Posterior vena cava (tissue), 2 donors: Measurements from ENCODE around the gene RSPRY1. TPM values are rescaled to one million over a fixed set of nuclear protein-coding genes. Genes with fewer than 3 reads are reported as not detected.

Source experiments
- DNase-seq: peaks from one replicate; pipeline ENCODE4 v3.0.0-alpha.2; 2020; ENCODE audit warnings: low spot score
- intact Hi-C, 2 donors: fragments of 100-400 bp; cut with DNase I; formaldehyde crosslinking; loops; one replicate each; pipeline versions ENCODE4 v1.14.1 to v1.14.2; 2022 to 2023
- total RNA-seq, 2 donors: library from RNA; stranded (reverse); fragmentation: NEBNext Ultra II Directional; extraction: Animal tissue kit (Norgen Biotek cat#: 25700); gene quantifications; one replicate each; pipeline ENCODE4 v1.2.1, GENCODE V29; 2021
- donor health status: DM: yes; HTN: yes; CAD: no.
- donor health status: DM: yes; HTN: yes; CAD: no.

RSPRY1 gene
- total RNA-seq, 2 donors from 2014 or later: 26.8 to 27.6 TPM

GRCh38 chr16:57150682-57151330, 35.3 kb upstream of the RSPRY1 start:
- DNase-seq: peak; percentile 46
- intact Hi-C loops: loop anchor here in 1 of 2 donors (10.0 kb wide), 1 partner anchor 56 kb away; the partner anchor contains the start of gene CPNE2

DNA sequence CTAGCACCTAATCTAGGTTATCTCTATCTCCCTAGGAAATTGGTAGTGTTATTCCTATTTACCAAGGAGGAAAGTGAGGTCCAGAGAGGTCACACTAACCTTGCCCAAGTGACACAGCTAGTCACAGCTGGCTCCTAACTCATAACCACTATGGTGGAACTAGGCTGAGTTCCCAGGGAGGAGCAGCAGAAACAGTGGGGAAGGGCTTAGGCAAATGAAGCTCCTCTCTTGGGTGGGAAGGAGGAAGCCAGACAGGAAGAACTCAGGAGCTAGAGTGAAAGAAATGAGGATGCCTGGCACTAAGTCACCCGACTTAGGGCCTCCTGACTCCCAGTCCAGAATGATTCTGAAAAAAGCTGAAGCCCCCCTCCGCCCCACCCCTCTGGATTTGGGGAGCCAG, 34.8 kb upstream of the RSPRY1 start:
- DNase-seq: peak; percentile 24
- intact Hi-C loops: loop anchor here in 1 of 2 donors (10.0 kb wide), 1 partner anchor 57 kb away; the partner anchor contains the start of gene CPNE2

- DNase-seq: no peak
- intact Hi-C loops: loop anchor here in 1 of 2 donors (10.0 kb wide), 1 partner anchor 58 kb away; the partner anchor contains the start of gene CPNE2
Measured at GRCh38 chr16:57152096-57153093, 33.7 kb upstream of the RSPRY1 start.

DNA sequence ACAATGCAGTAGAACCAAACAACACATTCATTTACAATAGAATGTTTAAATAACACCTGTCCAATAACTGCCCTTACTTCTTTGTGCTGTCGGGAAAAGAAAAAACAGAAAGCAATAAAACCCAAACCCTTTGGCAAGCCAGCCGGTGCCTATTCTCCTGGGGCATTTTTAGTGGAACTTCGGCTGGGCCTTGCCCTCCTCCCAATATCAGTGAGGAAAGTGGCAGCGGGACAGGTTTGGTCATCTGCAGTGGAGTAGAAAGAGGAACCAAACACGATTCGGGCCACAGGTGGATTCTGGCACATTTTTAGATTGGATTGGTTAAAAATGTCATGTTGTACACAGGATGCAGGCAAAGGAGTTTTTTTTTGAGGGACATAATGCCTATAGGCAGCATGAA, 32.3 kb upstream of the RSPRY1 start:
- DNase-seq: no peak
- intact Hi-C loops: loop anchor here in 1 of 2 donors (10.0 kb wide), 1 partner anchor 59 kb away; the partner anchor contains the start of gene CPNE2

DNA sequence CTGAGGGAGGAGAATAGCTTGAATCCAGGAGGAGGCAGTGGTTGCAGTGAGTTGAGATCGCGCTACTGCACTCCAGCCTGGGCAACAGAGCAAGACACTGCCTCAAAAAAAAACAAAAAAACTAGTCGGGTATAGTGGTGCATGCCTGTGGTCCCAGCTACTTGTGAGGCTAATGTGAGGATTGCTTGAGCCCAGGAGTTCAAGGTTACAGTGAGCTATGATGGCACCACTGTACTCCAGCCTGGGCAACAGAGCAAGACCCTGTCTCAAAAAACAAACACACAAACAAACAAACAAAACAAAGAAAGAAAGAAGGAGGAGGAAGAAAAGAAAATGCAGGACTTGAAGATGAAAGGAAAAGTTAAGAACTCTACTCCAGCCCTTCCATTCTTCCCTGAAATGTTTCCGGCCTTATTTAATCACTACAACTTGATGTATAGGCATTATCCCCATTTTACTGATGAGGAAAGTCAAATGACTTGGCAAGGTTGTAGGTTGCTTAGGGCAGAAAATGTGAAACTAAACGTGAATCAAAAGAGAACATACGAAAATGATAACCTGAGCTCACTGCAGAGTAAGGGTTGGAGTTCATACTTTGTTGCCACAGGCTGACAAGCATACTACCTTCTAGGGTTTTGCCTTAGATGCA, 30.3 kb upstream of the RSPRY1 start:
- intact Hi-C loops: loop anchor here in 1 of 2 donors (10.0 kb wide), 1 partner anchor 61 kb away; the partner anchor contains the start of gene CPNE2
- DNase-seq: no peak

DNA sequence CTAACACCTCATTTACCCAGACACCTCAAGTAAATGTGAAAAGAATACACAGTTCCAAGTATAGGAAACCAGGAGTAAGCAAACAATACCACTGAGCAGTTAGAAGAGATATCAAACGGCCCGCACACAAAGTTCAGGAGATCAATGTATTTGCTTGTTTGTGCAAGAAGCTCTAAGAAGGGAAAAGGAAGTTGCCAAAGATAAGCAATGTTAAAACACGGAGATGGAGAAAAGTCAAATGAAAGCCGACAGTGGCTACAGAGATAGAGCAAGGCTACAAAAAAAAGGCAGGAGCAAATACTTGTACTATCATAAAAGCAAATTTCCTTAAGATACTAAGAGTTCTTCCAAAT, 29.8 kb upstream of the RSPRY1 start:
- no peak for DNase-seq
- intact Hi-C loops: loop anchor here in 1 of 2 donors (10.0 kb wide), 1 partner anchor 62 kb away; the partner anchor contains the start of gene CPNE2

- no peak for DNase-seq
- intact Hi-C loops: loop anchor here in 1 of 2 donors (10.0 kb wide), 1 partner anchor 63 kb away; the partner anchor contains the start of gene CPNE2
Measured at GRCh38 chr16:57157533-57157932, 28.6 kb upstream of the RSPRY1 start.

- DNase-seq: no peak
- intact Hi-C loops: loop anchor here in 1 of 2 donors (10.0 kb wide), 1 partner anchor 65 kb away; the partner anchor contains the start of gene CPNE2
Measured at GRCh38 chr16:57159447-57159846, 26.7 kb upstream of the RSPRY1 start.

DNA sequence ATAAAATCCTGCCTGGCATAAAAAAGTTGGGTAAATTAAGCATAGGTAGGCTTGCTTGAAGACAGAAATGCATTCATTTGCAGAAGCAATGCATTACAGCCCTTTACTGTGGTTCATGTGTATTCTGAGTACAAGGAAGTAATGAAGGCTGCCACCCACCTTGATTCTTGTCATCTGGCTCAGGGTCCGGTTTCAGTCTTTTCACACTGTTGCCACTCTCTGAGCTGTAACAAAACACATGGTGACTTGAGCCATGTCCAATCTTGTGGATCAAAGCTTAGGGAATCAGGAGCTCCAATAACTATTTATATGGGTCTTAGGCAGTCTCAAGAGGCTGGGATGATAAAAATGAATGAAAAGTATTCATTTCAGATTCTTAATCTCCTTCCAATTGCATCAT, 22.3 kb upstream of the RSPRY1 start:
- intact Hi-C loops: no loop called here
- DNase-seq: no peak

GRCh38 chr16:57165483-57165882, 20.6 kb upstream of the RSPRY1 start:
- intact Hi-C loops: loop anchor here in 1 of 2 donors (5.0 kb wide), 1 partner anchor 83 kb away; no protein-coding TSS in a partner anchor
- DNase-seq: no peak

DNA sequence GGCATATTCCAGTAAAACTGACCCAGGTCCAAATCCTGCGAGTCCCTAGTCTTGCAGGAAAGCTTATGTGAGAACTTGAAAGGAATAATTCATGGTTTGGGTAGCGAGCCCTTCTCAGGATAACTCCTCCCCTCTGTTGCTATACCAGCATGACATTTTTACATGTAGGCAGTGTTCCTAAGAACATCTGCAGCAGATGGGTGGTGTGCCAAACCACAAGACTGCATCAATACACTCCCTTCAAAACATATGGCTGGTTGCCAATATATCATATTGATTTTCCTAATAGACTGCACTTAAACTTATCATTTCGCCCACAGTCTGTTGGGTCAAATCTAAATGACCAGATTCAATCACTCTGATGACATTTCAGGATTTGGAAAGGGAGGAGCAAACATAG, 20.2 kb upstream of the RSPRY1 start:
- intact Hi-C loops: loop anchor here in 1 of 2 donors (5.0 kb wide), 1 partner anchor 84 kb away; no protein-coding TSS in a partner anchor
- DNase-seq: no peak

DNA sequence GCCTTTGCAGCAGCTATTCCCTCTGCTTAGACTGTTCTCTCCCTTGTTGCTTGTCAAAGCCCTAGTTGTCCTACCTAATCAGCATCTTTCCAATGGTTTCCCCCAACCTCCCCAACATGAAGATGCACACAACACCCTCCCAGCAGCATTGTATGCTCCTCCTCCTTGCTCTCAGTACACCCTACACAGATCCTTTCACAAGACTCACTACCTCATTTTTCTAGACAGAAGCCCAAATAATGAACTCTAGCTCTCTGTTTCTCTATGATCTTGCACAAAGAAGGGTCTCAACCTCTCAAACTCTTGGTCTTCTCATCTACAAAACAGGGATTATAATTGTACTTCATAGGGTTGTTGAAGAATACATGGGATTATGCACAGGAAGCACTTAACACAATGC, 19.7 kb upstream of the RSPRY1 start:
- intact Hi-C loops: loop anchor here in 1 of 2 donors (5.0 kb wide), 1 partner anchor 84 kb away; no protein-coding TSS in a partner anchor

DNA sequence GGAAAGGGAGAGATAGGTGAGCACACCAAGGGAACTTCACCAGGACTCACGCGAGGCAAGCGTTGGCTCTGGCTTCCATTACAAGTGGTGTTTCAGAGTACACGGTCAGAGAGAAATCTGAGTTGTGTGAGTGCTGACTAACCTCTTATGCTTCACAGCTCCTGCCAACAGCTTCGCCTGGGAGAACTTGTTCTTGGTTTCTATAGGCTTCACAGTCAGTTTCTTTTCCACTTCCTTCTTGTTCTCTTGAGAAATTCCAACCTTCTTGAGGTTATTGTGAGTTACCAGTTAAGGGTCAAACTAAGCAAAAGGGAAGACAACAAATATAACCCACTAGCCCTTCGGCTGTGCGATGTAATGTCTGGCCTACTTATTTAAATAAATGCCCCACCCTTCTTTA, 19.2 kb upstream of the RSPRY1 start:
- no peak for DNase-seq
- intact Hi-C loops: loop anchor here in 1 of 2 donors (5.0 kb wide), 1 partner anchor 85 kb away; no protein-coding TSS in a partner anchor

More for the DNA sequence above, 19.7 kb upstream of the RSPRY1 start:
- no peak for DNase-seq

DNA sequence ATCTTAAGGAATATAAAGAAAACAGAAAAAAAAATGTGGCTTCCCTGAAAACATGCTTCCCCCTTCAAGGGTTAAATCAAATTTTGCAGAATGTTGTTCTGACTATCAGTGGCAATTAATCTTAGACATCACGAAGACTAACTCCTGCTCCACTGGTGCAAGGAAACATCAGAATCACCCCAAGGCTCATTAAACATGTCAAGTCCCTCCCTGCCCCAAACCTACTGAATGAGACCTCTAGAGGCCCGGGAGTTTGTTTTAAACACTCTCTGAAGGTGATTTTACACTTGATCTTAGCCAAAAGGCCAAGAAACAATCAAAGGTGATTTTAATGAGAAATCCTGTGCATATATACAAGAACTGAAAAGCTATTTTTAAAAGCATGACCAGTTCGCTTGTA, 18.6 kb upstream of the RSPRY1 start:
- DNase-seq: no peak
- intact Hi-C loops: loop anchor here in 1 of 2 donors (5.0 kb wide), 1 partner anchor 85 kb away; no protein-coding TSS in a partner anchor

DNA sequence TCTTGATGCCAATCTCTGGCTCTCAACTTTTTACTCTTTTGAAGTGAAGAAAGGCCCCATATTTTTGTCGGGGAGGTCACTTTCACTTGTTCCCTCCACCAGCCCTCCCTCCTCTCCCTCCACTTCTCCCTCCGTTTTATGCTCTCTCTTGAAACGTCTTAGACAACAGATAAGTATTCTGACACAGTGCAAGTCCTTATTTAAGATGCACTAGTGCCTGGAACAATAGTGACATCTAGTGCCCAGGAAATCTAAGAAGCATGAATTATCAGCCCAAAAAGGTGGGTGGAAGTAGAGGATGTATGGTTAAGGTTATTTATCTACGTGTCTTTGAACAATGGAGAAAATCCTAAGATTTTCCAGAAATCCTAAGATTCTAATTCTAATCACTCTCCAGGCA, 18.2 kb upstream of the RSPRY1 start:
- no peak for DNase-seq
- intact Hi-C loops: loop anchor here in 1 of 2 donors (5.0 kb wide), 1 partner anchor 86 kb away; no protein-coding TSS in a partner anchor

DNA sequence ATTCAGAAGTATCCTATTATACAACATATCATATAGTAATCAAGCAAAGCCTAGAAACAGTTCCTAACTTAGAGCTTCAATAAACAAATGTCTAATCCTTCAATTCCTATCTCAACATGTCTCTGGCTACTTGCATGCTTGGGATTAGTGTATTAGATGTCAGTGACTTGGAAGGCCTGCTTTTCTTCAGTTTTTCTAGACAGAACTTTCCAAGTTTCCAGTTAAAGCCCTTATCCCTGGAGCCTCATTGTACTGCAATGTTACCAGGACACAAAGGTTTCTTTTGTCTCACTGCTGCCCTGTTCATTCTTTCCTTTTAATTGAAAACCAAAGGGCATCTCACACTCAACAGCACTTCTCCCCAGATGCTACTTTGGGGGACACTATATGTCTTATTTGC, 16.8 kb upstream of the RSPRY1 start:
- no peak for DNase-seq
- intact Hi-C loops: loop anchor here in 1 of 2 donors (5.0 kb wide), 1 partner anchor 87 kb away; no protein-coding TSS in a partner anchor

DNA sequence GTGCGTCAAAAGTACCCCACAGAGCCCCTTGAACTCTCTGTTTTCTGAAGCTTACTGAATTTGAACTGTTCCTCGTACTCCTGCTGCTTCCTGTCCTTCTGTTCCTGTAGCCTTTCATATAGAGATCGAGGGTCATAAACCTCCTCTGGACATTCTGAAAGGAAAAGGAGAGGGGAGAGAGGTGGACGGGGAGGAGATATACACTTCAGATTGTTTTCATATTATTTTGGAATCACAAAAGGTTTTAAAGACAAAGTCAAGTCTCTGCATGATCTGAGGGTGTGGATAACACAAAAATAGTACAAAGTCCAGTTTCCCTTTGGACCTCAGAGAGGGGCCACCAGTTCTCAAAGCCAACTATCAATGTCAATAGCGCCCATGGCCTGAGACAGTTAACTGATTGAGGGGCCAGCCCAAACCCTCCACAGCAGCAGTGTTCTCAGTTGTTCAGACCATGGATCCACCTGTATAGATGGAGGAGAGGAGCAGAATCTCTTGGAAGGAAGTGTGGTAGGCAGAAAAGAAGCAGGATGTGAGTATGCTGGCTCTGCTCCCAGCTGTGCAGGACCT, 13.3 kb upstream of the RSPRY1 start:
- DNase-seq: no peak
- intact Hi-C loops: no loop called here

DNA sequence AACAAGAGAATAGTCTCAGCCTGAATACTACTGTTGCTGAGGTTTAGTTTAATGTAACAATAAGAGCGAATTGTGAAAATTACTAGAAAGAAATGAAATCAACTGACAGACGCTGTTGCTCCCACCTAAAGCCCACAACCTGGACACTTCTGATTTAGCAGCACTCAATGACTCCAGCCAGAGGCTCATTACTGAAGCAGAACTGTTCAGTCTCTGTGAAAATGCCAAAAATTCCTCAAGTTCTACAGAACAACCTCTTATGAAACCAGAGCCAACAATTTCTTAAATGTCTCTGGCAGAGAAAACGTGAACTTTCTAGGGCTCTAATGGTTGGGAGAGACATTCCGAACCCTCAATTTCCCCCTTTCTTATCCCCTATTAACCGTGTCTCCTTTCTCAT, 10.2 kb upstream of the RSPRY1 start:
- DNase-seq: no peak
- intact Hi-C loops: no loop called here
